ENCODE results near the gene HK2.

HK2 gene

GRCh38 chr2:74873678-74874640 lies 40.0 kb downstream of the HK2 start:
- Histone ChIP-seq H3K4me2 (ENCODE audit: insufficient read depth, low read length) (no peak overlapping the region), H3K4me3 (ENCODE audit: low read depth in 1 of 2, low read length in 2 of 2) (no peak overlapping the region), H4K20me1 (ENCODE audit: insufficient read depth, low read length) (peaks cover 20% of the 10 kb centered on the region), H2AFZ (ENCODE audit: low read depth, low read length) (no peak overlapping the region), H3K27me3 (ENCODE audit: insufficient read depth, low read length, poor library complexity) (no peaks in the 10 kb centered on the region), H3K27ac (ENCODE audit: low read length) (no peak overlapping the region), H3K36me3 (ENCODE audit: insufficient read depth, low read length) (peaks cover 94% of the 10 kb centered on the region), H3K9ac (ENCODE audit: low read depth, low read length) (no peak overlapping the region), H3K79me2 (ENCODE audit: insufficient read depth, low read length) (peaks cover 2% of the 10 kb centered on the region), H3K9me3 (ENCODE audit: insufficient read depth, low read length, severe bottlenecking) (no peaks in the 10 kb centered on the region), H3K4me1 (ENCODE audit: insufficient read depth, low read length) (no peaks in the 10 kb centered on the region)
- DNase-seq: no peak
- no peak for ATAC-seq (ENCODE audit: insufficient read depth, low read depth)
- TF ChIP-seq CTCF (IDR thresholded peaks at IDR 0.05; ENCODE audit: borderline replicate concordance, extremely low read depth, low read length, poor library complexity, severe bottlenecking) (no peak), EZH2 (IDR thresholded peaks at IDR 0.05; ENCODE audit: borderline replicate concordance, low read depth, low read length, severe bottlenecking) (no peak)

- peak; percentile 91 for ATAC-seq (ENCODE audit: insufficient read depth, low read depth)
Measured at GRCh38 chr2:74876081-74876886, 42.4 kb downstream of the HK2 start.

GRCh38 chr2:74877376-74877775 lies 43.4 kb downstream of the HK2 start:
- Histone ChIP-seq H3K4me3 (ENCODE audit: low read depth in 1 of 2, low read length in 2 of 2) (no peak overlapping the region), H3K4me1 (ENCODE audit: insufficient read depth, low read length) (no peaks in the 10 kb centered on the region), H3K36me3 (ENCODE audit: insufficient read depth, low read length) (peaks cover 98% of the 10 kb centered on the region), H2AFZ (ENCODE audit: low read depth, low read length) (no peak overlapping the region), H4K20me1 (ENCODE audit: insufficient read depth, low read length) (peaks cover 5% of the 10 kb centered on the region; the same call in 1 of the 2 replicates), H3K4me2 (ENCODE audit: insufficient read depth, low read length) (no peak overlapping the region), H3K9ac (ENCODE audit: low read depth, low read length) (no peak overlapping the region), H3K9me3 (ENCODE audit: insufficient read depth, low read length, severe bottlenecking) (no peaks in the 10 kb centered on the region), H3K79me2 (ENCODE audit: insufficient read depth, low read length) (no peaks in the 10 kb centered on the region), H3K27me3 (ENCODE audit: insufficient read depth, low read length, poor library complexity) (no peaks in the 10 kb centered on the region), H3K27ac (ENCODE audit: low read length) (no peak overlapping the region)
- TF ChIP-seq CTCF (IDR thresholded peaks at IDR 0.05; ENCODE audit: borderline replicate concordance, extremely low read depth, low read length, poor library complexity, severe bottlenecking) (no peak), EZH2 (IDR thresholded peaks at IDR 0.05; ENCODE audit: borderline replicate concordance, low read depth, low read length, severe bottlenecking) (no peak)
- DNase-seq (no peak), ATAC-seq (ENCODE audit: insufficient read depth, low read depth) (no peak)

More at GRCh38 chr2:74876081-74876886, 42.4 kb downstream of the HK2 start:
- H3K4me1 ChIP-seq (ENCODE audit: insufficient read depth, low read length): no peaks in the 10 kb centered on the region
- no peak overlapping the region for H3K27ac ChIP-seq (ENCODE audit: low read length)
- H3K79me2 ChIP-seq (ENCODE audit: insufficient read depth, low read length): peaks cover 2% of the 10 kb centered on the region; the same call in 1 of the 2 replicates
- no peak overlapping the region for H3K4me2 ChIP-seq (ENCODE audit: insufficient read depth, low read length)
- no peak overlapping the region for H3K9ac ChIP-seq (ENCODE audit: low read depth, low read length)
- H3K4me3 ChIP-seq (ENCODE audit: low read depth in 1 of 2, low read length in 2 of 2): no peak overlapping the region
- no peaks in the 10 kb centered on the region for H3K27me3 ChIP-seq (ENCODE audit: insufficient read depth, low read length, poor library complexity)
- DNase-seq: peak; percentile 51
- peaks cover 12% of the 10 kb centered on the region for H4K20me1 ChIP-seq (ENCODE audit: insufficient read depth, low read length)
- peaks cover 97% of the 10 kb centered on the region for H3K36me3 ChIP-seq (ENCODE audit: insufficient read depth, low read length)
- H2AFZ ChIP-seq (ENCODE audit: low read depth, low read length): no peak overlapping the region
- H3K9me3 ChIP-seq (ENCODE audit: insufficient read depth, low read length, severe bottlenecking): no peaks in the 10 kb centered on the region
- peak; percentile 86 for TF ChIP-seq CTCF (IDR thresholded peaks at IDR 0.05; ENCODE audit: borderline replicate concordance, extremely low read depth, low read length, poor library complexity, severe bottlenecking)
- no peak for TF ChIP-seq EZH2 (IDR thresholded peaks at IDR 0.05; ENCODE audit: borderline replicate concordance, low read depth, low read length, severe bottlenecking)

All from DND-41 (cell line).